CD4-positive, alpha-beta T cell treated with Interleukin-4 for 1 hour (primary cell): ENCODE measurements around the gene LRRN4CL.
"Not testable (repeated sequence)": the region's sequence is repeated elsewhere in the genome, so short reads cannot be mapped to it uniquely, and the experiment has no call there.

Source experiments
- DNase-seq, 2 donors: peaks; one replicate each; pipeline ENCODE4 v3.0.0-alpha.2; 2020 to 2022

Gene LRRN4CL

DNA sequence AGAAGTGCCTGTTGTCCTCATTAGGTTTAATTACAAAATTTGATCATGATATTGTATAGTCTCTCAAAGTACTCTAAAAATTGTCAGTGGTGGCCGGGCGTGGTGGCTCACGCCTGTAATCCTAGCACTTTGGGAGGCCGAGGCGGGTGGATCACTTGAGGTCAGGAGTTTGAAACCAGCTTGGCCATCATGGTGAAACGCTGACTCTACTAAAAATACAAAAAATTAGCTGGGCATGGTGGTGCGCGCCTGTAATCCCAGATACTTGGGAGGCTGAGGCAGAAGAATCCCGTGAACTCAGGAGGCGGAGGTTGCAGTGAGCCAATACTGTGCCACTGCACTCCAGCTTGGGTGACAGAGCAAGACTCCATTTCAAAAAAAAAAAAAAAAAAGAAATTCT, 13.9 kb downstream of the LRRN4CL start:
- not testable (repeated sequence) for DNase-seq

DNA sequence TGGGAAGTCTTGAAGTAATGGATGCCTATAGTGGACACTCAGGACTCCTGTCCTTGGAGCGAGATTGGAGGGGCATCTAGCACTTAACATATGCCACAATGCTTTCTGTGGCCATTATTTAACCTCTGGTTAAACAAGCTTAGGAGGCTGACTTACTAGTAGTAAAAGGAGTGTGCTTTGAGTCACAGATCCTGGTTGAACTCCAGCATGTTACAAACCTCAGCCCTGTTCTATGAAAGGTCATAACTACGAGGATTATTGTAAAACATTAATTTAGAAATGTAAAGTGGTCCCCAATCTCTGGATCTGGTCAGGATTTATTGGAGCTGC, 16.2 kb downstream of the LRRN4CL start:
- no peak for DNase-seq

DNA sequence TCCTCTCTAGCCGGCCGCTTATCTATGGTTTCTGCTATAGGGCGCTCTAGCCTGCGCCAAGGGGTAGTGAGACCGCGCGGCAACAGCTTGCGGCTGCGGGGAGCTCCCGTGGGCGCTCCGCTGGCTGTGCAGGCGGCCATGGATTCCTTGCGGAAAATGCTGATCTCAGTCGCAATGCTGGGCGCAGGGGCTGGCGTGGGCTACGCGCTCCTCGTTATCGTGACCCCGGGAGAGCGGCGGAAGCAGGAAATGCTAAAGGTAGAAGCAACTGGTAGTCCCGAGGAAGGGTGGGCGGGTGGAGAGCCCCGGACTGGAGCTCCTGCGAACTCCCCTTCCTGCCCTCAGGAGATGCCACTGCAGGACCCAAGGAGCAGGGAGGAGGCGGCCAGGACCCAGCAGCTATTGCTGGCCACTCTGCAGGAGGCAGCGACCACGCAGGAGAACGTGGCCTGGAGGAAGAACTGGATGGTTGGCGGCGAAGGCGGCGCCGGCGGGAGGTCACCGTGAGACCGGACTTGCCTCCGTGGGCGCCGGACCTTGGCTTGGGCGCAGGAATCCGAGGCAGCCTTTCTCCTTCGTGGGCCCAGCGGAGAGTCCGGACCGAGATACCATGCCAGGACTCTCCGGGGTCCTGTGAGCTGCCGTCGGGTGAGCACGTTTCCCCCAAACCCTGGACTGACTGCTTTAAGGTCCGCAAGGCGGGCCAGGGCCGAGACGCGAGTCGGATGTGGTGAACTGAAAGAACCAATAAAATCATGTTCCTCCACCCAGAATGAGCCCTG, 17.5 kb downstream of the LRRN4CL start, which contains the start of the genes LBHD1 and UQCC3:
TSS of gene LBHD1 (minus strand) at position 660 of the 782 bp plus-strand sequence. CDS start 2,236 bp downstream, outside the sequence.
TSS of gene UQCC3 (plus strand) at position 66 of the 782 bp plus-strand sequence. CDS start at position 139, 73 bp downstream.
- DNase-seq: peak; percentile 78 to 87

DNA sequence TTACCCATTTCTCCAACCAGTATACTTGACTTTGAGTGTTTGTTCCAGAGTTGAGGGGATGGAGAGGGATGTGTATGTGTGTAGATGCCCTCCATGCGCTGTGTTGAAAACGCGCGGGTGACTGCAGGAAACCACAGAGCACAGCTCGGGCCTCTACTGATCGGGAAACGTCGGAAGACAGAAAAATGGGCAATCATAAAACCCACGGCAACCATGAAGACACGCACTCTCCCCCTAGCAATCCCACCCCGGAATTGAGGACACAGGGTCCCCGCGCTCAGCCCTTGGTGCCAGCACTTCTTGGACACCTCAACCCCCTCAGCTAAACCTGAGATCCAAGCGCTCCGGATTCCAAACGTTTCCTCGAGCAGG, 18.1 kb downstream of the LRRN4CL start:
- no peak for DNase-seq

DNA sequence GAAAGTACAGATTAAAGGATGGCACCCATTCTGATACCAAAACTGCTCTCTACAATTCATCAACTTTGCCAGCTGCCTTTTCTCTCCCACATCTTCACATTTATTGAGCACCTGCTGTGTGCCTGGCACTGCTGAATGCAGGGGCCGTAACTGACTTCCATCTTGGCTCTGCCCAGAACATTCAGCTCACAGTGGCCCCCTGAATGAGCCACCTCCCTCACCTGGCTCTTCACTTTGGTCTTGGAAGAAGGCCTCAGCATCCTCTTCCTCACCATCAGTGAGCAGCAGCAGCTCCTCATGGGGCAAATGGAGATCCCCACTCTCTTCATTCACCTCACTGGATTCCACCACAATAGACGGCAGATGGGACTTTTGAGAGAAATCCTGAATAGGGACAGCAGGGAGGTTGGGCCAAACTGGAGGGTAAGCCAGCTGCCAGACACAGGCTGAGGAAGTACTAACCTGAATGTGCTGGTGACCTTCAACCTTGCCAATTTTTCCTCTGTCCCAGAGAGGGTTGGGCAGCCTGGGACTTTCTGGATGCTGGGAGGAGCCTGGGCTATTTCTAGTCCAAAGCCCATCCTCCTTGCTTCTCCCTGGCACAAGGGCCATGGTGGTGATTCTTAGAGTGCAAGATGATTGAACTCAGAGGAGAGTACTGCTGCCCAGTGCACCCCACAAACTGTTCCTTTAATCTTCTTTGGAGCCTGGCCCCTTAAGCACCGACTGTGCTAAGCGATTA, 19.7 kb downstream of the LRRN4CL start:
- DNase-seq: no peak

DNA sequence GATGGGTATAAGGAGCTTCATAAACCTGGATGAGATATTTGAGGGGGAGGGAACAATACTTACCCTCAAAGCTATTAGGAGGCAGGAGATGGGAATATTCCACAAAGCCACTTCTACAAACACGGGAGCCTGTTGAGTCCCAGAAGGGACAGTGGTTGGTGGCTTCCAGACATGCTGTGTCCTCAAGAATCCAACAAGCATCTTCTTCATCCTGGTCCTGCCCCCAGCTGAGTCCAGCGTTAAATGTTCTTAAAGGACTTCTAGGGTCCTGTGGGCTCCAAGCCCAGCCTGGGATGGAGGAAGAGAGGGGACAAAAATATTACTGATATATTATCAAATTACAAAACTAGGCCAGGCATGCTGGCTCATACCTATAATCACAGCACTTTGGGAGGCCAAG, 21.9 kb downstream of the LRRN4CL start:
- DNase-seq: no peak

DNA sequence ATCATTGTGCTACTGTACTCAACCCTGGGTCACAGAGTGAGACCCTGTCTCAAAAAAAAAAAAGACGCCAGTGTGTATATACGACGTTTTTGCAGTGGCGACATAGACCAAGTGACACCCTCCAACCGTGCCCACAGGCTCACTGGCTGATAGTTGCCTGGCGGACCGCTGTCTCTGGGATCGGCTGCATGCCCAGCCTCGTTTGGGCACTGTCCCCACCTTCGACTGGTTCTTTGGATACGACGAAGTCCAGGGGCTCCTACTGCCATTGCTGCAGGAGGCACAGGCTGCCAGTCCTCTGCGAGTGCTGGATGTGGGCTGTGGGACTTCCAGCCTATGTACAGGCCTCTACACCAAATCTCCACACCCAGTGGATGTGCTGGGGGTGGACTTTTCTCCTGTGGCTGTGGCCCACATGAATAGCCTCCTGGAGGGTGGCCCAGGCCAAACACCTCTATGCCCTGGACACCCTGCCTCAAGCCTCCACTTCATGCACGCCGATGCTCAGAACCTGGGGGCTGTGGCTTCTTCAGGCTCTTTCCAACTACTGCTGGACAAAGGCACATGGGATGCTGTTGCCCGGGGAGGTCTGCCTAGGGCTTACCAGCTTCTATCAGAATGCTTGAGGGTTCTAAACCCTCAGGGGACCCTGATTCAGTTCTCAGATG, 22.9 kb downstream of the LRRN4CL start:
- DNase-seq: no peak

DNA sequence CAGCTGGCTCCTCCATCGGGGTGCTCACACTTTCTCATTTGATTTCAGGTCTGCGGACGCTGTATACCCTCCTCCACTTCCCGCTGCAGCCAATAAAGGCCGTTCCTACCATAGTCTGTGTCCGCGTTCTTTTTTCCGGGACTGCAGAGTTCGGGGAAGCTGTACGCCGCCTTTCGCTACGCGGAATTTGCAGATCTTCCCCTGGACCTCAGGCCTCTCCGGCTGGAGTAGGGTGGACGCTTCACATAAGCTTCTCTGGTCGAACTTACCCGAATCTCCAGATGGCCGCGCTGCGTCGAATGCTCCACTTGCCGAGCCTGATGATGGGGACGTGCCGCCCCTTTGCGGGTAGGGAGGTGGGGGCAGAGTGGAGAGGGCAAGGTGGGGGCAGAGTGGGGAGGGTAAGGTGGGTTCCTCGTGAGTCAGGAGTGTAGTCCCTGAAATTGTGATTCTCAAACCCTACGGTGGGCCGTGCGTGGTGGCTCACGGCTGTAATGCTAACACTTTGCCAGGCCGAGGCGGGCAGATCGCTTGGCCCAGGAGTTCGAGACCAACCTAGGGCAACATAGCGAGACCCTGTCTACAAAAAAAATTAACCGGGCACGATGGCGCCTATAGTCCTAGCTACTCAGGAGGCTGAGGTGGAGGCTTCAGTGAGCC, 23.6 kb downstream of the LRRN4CL start:
- peak; percentile 62 to 67 for DNase-seq

DNA sequence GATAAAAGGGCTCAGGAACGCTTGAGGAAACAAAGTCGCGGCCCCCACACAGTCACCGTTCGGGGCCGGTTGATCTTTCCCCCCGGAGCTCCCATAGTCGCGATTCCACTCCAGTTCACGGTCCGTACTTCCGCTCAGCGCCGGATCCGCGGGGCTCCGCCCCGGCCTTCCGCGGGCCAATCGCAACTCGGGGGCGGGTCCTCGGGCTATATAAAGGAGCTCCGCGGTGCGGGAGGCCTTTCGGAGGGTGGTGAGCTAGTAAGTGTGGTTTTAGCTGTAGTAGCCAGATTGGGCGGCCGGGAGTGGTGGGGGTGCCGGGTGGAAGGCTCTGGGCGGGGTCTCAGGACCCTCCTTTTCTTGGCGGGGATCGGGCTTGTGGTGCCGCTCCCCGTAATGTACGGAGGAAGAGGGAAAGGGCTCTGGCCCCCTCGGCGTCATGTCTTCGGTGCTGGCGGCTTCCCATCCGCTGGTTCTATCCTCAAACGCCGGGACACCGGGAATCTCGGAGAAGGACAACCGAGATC, 24.2 kb downstream of the LRRN4CL start, which contains the start of the genes C11orf98 and CSKMT:
TSS of gene C11orf98 (minus strand) at position 136 of the 524 bp plus-strand sequence. CDS start at position 95, 41 bp downstream.
TSS of gene CSKMT (plus strand) at position 238 of the 524 bp plus-strand sequence. CDS start 568 bp downstream, outside the sequence.
- peak; percentile 95 to 97 for DNase-seq

DNA sequence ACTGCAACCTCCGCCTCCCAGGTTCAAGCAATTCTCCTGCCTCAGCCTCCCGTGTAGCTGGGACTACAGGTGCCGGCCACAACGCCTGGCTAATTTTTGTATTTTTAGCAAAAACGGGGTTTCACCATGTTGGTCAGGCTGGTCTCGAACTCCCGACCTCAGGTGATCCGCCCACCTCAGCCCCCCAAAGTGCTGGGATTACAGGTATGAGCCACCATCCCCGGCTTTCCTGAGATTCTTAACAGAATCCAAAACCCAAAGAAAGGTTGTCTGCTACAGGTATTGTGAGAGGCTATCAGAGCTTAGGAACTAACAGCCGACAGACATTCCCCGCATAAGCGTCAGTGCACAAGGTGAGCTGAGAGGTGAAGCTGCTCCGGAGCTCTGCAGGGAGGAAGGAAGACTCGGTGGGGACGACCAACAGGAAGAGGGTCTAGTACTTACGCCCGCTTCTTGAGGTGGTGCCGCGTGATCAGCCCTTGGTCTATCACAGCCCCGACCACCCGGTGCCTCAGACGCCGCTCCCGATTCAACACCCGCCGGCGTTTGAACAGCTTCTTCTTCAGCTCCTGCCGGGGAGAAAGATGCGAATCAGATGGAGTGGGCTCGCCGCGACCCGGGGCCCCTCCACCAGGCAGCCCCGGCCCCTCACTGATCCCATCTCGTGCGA, 24.8 kb downstream of the LRRN4CL start:
- peak; percentile 65 for DNase-seq

DNA sequence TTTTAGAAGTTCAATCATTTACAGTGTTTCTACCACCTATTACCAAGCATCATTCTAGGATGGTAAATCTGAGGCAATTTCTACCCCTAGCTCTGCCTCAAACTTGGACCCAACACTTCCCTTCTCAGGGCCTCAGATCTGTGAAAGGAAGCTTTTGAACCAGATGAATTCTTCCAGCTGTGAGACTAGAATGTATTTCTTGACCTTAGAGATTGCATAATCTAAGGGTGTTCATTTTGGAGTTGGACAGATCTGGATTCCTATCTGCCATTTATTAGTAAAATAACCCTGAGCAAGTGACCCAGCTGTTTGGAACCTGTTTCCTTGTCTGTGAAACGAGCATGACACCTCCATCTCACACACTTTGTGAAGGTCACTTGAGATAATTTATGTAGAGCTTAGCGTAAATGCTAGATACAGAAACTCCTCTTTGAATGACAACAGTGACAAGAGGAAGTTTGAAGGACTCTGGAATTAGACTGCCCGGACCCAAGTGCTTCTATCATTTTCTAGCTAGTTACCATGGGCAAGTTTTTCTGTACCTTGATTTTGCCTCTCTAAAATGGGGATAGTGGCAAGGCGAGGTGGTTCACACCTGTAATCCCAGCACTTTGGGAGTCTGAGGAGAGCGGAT, 32.4 kb downstream of the LRRN4CL start:
- no peak for DNase-seq

DNA sequence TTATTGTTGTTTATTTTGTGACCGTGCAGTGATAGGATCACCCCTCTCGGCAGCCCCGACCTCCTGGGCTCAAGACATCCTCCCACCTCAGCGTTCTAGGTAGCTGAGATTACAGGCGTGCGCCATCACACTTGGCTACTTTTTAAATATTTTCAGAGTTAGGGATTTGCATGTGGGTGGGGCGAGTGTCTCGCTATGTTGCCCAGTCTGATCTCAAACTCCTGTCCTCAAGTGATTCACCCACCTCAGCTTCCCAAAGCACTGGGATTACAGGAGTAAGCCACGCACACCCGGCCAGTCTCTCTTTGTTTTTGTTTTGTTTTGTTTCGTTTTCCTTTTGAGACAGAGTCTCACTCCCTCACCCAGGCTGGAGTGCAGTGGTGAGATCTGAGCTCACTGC, 35.0 kb downstream of the LRRN4CL start:
- no peak for DNase-seq

DNA sequence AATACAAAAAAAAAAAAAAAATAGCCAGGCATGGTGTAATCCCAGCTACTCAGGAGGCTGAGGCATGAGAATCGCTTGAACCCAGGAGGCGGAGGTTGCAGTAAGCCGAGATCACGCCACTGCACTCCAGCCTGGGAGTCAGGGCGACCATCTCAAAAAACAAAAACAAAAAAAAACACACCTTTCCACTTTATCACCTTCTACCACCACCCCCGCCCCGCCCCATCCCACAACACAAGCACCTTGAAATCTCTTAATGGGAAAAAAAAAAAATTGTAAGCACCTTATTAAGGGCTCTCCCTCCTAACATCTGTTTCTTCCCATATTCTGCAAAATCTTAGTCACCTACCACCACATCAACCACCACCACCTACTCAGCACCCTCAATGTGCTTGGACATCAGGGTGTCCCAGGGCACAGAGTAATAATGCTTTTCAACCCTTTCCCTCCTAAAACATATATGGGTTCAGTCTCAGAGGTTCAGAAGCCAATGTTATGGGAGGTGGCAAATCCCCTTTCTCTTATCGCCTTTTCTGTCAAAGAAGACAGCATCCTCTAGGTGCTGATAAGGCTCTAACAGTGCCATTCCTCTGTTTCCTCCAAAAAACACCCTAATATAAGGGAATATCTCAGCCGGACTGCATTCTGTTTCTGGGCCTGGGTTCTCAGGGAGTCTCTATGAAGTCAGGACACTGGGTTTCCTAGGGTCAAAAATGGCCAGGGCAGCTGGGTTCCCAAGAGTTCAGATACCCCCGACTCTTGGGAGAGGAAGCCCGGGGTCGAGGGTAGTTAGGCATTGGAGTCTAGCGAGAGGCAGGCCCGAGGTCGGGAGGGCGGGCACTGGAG, 36.9 kb downstream of the LRRN4CL start:
- DNase-seq: peak in 1 of 2 donors; percentile 81

DNA sequence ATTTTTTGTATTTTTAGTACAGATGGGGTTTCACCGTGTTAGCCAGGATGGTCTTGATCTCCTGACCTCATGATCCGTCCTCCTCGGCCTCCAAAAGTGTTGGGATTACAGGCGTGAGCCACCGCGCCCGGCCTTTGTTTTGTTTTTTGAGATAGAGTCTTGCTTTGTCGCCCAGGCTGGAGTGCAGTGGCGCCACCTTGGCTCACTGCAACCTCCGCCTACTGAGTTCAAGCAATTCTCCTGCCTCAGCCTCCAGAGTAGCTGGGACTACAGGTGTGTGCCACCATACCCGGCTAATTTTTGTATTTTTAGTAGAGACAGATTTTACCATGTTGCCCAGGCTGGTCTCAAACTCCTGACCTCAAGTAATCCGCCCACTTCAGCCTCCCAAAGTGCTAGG, 39.0 kb downstream of the LRRN4CL start:
- not testable (repeated sequence) for DNase-seq

DNA sequence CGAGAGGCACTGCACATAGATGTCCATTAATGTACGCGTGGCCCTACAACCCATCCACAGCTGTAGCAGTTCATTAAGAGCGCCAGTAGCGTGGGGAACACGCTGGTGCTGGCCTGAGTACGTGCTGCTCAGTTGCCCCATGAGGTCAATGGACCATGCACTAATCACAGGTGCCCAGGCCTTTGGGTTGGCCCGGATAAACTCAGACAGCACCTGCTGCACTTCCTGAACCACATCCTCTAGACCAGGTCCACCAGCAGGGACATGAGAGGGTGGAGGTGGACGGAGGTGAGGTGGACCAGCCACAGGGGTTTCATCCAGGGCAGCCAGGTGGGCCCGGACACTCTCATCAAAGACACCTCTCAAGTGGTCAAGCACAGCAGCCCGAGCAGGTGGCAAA, 39.8 kb downstream of the LRRN4CL start:
- DNase-seq: no peak

DNA sequence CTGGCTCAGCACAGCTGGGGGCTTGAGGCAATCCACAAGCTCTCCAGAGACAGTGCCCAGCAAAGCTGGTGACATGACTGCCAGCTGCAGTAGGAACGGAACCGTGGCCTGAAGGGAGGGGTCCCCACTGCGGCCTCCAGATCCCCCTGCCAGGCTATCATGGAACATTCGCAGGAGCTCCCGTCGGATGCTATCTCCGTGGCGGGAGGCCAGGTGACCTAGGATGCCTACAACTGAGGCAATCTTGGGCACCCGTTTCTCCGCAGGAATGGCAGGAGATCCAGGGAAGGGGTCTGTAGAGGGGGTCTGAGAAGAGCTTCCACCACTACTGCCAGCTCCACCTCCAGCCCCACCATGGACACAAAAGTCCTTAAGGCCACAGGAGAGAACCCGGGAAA, 40.4 kb downstream of the LRRN4CL start:
- no peak for DNase-seq

DNA sequence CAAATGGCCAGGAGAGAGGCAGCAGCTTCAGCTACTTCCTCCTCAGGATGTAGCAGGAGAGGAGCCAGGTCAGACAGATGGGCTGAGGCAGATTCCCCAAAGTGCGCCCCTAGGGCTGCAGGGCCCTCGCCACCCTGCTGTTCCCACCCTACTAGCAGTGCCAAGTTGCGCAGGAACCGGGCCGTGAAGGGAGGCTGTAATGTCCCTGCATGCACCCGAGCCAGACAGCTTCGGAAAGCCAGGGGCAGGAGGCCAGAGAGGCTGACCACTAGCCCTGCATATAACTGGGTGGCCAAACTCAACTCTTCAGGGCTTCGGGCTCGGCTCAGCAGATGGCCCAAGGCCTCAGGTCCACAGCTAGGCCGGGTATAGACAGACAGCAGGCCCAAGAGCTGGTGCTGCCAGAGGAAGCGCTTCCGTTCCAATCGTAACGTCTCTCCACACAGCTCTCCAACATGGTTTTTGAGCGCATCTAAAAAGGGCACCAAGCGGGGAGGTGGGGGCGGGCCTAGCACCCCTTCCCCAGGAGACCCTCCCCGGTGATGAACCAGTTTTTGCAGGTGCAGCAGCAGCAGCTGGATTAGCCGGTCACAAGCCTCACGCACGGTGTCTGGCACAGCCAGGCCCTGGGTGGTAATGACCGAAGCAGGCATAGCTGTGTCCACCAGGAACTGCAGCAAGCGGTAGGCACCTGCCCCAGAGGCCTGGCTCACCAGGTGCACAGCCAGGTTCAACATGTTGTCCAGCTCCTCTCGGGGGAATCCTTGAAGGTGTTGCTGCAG, 41.0 kb downstream of the LRRN4CL start:
- no peak for DNase-seq

DNA sequence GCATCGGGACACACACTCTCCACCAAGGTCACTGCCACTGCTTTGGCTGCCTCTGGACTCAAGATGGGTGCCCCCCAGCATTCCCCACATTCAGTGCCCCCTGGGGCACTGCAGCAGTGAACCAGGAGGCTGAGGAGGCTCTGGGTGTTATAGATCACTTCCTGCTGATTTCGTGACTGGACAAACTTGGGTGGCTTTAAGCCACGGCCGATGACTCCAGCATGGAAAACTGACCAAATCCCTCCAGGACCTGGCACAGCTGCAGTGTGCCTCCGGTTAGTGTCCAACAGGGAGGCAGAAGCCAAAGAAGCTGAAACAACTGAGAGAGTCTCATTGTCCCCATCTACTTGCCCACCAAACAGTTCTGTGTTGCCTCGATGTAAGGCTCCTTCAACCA, 41.7 kb downstream of the LRRN4CL start:
- no peak for DNase-seq

DNA sequence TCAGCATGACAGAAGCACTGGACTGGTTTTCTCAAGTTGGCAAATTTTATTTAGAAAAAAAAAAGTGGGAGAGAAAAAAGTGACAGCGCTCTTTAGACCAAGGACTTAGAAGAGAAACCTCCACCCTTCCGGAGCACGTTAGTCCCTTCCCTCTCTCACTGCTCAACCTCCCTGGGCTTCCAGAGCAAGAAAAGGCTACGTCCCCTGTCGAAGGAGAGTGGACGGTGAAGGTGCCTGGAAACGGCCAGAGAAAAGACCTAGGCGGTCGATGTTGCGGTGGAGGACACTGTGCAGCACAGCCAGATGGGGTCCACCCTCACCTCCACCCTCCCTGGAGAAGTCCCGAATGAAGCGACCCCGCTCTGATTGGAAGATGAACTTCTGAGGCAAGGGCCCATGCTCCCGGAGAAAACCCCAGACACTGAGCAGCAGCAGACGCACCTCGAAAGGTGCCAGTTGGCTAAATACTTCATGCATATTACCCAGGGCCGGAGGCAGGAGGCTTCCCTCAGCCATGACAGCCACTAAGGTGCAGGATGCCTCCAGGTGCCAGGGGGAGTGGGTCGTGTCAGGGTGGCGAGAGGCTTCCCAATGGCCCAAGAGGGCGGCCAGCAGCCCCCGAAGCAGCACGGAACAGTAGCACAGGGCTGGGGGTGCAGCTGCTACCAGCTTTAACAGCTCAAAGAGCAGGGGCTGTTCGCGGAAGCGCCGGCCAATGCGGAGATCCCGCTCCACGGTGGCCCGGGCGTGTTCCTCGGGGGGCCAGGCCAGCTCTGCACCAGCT, 42.3 kb downstream of the LRRN4CL start:
- DNase-seq: no peak
